ENCODE measurements around the gene CEBPE. TPM values are rescaled to one million over a fixed set of nuclear protein-coding genes. Genes with fewer than 3 reads are reported as not detected.
"Not testable (repeated sequence)": the region's sequence is repeated elsewhere in the genome, so short reads cannot be mapped to it uniquely, and the experiment has no call there.

Gene CEBPE
- total RNA-seq, 2 donors from 2014 or later = not detected

- ATAC-seq = no peak
- no peak for DNase-seq
- intact Hi-C loops (cut with DNase I, micrococcal nuclease) = no loop called here
These were observed 9.3 kb downstream of the CEBPE start for GRCh38 chr14:23109769-23110168.

GRCh38 chr14:23108169-23108568 is 10.9 kb downstream of the CEBPE start:
- intact Hi-C loops (cut with DNase I, micrococcal nuclease); ATAC-seq; DNase-seq: not testable (repeated sequence)

GRCh38 chr14:23107620-23108019 is 11.4 kb downstream of the CEBPE start:
- intact Hi-C loops (cut with DNase I, micrococcal nuclease); DNase-seq; ATAC-seq: not testable (repeated sequence)

GRCh38 chr14:23106747-23107045 is 12.4 kb downstream of the CEBPE start:
- ATAC-seq (no peak), DNase-seq (no peak)
- intact Hi-C loops (cut with DNase I, micrococcal nuclease) = no loop called here

DNA sequence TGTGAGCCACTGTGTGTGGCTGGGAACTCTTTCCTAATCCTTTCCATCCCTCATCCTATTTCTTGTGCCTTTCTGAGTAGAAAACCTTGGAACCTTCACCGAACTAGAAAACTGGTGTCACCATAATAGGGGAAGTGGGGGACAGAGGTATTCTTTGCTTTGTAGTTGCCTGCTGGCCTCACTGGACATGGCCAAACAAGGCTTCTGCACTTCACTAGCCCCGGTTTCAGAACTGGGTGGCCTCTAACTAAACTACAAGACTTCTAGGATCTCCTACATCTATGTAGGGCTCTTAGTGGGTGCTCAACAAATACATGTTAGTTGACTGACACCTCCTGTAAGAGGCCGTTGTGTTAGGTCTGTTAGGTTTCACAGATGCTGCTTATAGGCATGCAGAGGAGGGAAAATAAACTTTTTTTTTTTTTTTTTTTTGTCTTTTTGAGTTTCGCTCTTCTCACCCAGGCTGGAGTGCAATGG is 13.7 kb downstream of the CEBPE start:
- DNase-seq = no peak
- ATAC-seq = no peak
- intact Hi-C loops (cut with DNase I, micrococcal nuclease) = no loop called here

- DNase-seq = no peak
- no peak for ATAC-seq
- intact Hi-C loops (cut with DNase I, micrococcal nuclease) = no loop called here
These were observed 14.3 kb downstream of the CEBPE start, which contains the start of gene CIROP for GRCh38 chr14:23104591-23105347. CIROP (minus strand) TSS chr14:23104989; CDS start chr14:23104920, 69 bp downstream.

GRCh38 chr14:23104070-23104590 is 14.9 kb downstream of the CEBPE start:
- intact Hi-C loops (cut with DNase I, micrococcal nuclease) = no loop called here
- no peak for ATAC-seq
- DNase-seq = no peak

GRCh38 chr14:23103581-23103980 is 15.5 kb downstream of the CEBPE start:
- intact Hi-C loops (cut with DNase I, micrococcal nuclease) = no loop called here
- ATAC-seq (no peak), DNase-seq (no peak)

DNA sequence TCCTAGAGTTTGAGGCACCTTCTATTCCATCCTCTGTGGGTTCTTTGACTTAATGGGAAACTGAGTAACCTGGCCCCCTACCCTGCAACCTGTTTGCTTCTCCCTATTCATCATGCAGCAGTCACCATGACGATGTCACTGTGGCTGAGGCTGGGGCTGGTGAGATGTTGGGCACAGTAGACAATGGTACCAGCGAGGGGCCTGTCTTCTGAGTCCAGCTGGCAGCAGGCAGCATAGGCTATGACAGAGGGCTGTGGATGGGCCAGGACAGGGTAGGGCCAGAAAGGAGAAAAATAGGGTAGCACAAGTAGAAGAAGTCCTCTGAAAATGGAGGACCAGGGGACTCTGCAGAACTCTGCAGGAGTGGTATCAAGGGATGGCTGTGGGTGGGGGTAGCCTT is 16.3 kb downstream of the CEBPE start:
- no peak for DNase-seq
- intact Hi-C loops (cut with DNase I, micrococcal nuclease) = no loop called here
- ATAC-seq = no peak

DNA sequence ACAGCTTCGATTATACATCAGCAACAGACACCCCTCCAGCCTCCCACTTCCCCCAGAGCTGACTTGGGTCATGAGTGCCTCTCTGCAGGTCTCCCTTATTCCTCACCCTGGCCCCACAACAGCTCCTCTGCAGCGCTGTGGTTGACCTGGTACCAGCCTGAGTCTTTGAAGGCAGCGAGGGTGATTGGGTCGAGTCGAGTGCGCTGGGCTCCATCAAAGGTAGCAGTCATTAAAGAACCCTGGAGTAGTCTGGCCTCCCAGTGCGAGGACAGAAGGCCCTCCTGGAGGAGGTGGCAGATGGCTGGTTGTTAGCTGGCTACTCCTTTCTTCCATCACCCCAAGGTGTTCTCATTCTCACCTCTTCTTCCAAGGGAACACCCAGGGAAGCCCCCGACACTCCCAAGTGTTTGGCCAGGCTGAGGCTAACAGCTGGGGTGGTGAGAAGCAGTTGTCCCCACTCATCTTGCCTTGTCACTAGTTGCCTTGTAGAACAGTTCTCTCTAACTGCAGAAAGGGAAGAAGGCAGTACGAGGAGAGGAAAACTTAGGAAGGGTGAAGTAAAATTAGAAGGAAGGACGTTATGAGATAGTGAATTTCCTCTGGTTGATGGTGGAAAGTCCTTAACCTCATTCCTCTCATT is 16.9 kb downstream of the CEBPE start:
- intact Hi-C loops (cut with DNase I, micrococcal nuclease) = no loop called here
- peak; percentile 7 for ATAC-seq
- DNase-seq = no peak

DNA sequence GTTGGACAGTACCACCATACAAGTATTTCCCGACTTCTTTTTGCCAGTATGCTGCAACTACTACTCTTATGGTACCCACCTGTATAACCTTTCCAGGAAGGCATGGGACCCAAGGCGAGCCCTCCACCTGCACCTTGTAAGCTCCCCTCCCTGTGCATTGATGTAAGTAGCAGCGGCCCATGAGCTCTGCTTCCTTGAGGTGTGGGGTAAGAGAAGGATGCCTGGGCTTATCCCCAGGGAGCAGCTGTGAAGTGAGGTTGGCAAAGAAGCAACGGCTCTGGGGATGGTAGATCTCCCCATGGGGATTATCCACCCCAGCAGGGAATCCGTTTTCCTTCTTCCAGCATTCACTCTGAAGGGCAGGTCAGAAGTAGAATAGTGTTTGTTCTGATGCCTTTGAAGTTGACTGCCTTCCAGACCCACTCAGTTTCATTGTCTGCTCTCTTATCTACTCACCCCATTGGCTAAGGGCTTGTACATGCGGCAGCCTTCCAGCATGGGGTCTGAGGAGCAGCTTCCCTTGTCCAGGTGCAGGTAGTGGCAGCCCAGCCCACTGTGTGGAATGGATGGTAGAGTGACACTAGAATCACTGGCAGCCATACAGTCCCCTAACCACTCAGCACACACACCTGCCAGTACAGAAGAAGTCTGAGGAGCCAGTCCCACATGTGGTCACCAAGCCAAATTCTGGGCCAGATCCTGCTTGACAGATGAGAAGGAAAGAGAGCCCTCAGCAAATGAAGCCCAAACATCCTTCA is 17.7 kb downstream of the CEBPE start:
- DNase-seq = no peak
- intact Hi-C loops (cut with DNase I, micrococcal nuclease) = no loop called here

DNA sequence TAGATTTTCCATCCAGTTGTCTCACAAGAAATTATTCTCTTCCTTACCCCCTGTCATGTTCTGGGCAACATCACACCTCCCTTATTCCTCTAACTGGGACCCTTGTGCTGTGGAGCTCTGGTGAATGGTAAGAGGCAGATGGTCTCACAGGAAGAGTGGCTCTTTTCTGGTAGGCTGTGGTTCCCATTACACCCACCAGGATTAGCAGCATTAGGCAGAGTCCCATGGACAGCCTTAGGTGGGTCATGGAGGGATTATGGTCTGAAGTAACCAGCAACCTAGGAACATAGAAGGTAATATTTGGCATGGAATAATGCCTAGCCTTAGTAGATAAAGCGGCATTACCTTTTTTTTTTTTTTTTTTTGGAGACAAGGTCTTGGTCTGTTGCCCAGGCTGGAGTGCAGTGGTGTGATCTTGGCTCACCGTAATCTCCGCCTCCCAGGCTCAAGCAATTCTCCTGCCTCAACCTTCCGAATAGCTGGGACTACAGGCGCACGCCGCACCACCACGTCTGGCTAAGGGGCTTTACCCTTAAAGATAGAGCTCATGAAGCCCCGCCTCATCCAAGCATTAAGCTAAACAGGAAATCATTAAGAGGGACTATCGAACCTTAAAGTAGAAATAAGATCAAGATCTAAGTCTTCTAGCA is 19.7 kb downstream of the CEBPE start:
- intact Hi-C loops (cut with DNase I, micrococcal nuclease) = no loop called here
- DNase-seq = no peak

More for the DNA sequence above, 17.7 kb downstream of the CEBPE start:
- ATAC-seq = peak; percentile 21

DNA sequence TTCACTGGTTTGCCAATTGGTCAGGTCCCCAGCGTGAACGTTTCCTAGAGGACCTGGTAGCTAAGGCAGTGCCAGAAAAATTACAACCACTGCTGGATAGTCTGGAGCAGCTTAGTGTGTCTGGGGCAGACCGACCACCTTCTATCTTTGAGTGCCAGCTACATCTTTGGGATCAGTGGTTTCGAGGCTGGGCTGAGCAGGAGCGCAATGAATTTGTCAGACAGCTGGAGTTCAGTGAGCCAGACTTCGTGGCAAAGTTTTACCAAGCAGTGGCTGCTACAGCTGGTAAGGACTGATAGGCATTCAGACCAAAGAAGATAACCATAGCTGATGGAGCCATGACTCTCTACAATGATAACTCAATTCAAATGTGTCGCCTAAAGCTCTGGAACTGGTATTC is 21.3 kb downstream of the CEBPE start:
- intact Hi-C loops (cut with DNase I, micrococcal nuclease) = no loop called here
- ATAC-seq (no peak), DNase-seq (no peak)

More for the DNA sequence above, 19.7 kb downstream of the CEBPE start:
- ATAC-seq = no peak

DNA sequence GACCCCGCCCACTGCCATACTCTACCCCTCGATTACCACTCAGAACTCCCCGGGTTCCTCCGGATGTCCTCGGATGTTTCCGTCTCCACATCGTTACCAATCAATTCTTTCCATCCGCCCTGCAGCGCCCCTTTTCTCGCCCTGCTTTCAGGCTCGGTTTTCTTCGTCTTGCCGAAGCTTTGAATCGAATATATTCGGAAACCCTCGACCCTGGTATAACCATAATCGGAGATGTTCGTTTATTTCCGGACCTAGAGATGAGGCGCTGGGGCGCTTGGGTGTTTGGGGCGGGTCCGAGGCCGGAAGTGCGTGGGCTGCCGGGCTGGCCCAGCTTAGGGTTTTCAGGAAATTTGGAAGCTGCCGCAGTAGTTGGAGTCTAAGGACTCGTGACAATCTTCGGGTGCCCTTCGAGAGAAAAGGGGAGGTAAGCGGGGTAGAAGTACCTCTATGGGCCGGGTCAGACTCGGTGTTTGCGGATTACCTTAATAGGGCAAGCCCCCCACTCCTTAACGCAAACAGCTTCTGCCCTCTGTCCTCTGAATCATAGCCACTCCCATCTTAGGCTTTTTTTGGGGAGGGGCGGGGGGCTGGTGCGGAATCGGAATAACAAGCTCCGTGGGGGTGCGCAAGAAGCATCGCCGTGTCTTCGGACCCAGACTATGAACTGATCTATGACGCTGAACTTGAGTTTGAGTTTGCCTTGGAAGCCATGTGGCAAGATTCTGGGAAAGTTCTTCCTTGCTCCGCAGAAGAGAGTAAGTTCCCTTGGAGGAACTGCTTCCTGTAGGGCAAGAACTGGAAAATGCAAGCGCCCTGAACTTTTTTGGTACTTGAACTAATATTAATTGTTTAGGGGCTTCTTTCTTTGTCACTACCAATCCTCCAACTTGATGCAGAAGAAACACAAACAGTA is 23.6 kb downstream of the CEBPE start, which contains the start of gene C14orf119:
Gene C14orf119, plus strand, starts transcription at position 310 of the 913 bp plus-strand sequence. CDS start 2,154 bp downstream, outside the sequence.
- ATAC-seq (peak; percentile 86), DNase-seq (peak; percentile 100)
- intact Hi-C loops (cut with DNase I, micrococcal nuclease) = no loop called here

DNA sequence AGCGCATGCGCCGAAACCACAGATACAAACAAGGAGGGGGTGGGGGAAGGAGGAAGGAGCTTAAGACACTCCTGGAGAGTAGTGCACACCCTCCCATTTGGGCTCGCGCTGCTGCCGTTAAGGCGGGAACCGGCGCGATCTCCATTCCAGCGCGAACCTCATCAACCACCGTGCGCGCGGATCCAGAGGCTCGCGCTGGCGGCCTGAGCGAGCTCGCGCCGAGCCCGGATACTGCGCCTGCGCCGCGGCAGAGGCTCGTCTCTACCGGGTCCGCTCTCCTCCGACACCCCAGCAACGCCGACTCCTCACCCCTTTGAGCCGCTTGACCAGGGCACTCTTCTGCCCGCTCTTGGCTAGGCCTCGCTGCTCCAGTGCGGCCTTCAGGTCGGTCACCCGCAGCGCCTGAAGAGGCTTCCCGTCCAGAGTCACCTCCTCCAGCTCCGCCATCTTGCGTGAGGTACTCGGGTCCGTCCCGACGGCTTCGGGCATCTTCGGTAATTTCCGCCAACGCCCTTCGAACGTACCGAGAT is 24.3 kb downstream of the CEBPE start, which contains the start of gene ACIN1:
Gene ACIN1, minus strand, starts transcription at position 471 of the 530 bp plus-strand sequence. Its CDS starts 24 bp downstream, at position 447.
- DNase-seq (peak; percentile 76 to 79), ATAC-seq (peak; percentile 59)
- intact Hi-C loops (cut with DNase I, micrococcal nuclease) = no loop called here

- intact Hi-C loops (cut with DNase I, micrococcal nuclease) = no loop called here
- no peak for ATAC-seq
- DNase-seq = no peak
These were observed 24.9 kb downstream of the CEBPE start for GRCh38 chr14:23093991-23094665.

GRCh38 chr14:23093526-23093925 is 25.5 kb downstream of the CEBPE start:
- ATAC-seq = no peak
- intact Hi-C loops (cut with DNase I, micrococcal nuclease) = no loop called here

More at GRCh38 chr14:23093526-23093925, 25.5 kb downstream of the CEBPE start:
- no peak for DNase-seq

Data from left colon (tissue), 2 donors.